NCI-H774 (cell line): ENCODE results near the gene KLHDC7A.

Source experiments
- DNase-seq: peaks from one replicate; lab custom pipeline; 2025; lab: John Stamatoyannopoulos, UW

Gene KLHDC7A

DNA sequence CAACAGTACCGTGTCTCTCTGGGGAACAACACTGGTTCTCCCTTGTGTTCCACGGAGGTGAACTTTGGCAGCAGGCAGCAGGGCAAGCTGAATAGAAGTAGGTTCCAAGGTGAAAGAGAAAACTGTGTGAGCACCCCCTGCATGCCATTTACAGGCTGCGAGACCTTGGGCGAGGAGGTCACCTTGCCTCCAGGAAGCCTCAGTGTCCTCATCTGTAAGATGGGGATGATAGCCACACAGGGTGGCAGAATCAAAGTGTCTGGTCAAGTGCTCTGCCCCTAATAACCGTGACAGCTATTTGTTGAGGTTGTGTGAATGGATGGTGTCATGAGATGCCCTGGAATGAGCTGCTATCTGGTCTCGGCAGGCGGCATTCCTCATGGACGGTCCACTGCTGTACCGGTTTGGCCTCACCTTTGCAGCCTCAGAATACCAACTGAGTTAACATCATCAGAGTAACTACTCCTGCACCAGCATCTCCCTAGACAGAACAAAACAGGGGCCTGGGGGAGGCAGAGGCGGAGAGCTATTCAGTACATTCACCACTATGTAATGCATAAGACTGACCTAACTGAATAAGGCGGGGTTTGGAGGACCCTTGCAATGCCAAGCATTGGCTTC lies 7.4 kb upstream of the KLHDC7A start:
- DNase-seq = no peak

GRCh38 chr1:18474559-18475175 lies 6.1 kb upstream of the KLHDC7A start:
- DNase-seq = no peak

DNA sequence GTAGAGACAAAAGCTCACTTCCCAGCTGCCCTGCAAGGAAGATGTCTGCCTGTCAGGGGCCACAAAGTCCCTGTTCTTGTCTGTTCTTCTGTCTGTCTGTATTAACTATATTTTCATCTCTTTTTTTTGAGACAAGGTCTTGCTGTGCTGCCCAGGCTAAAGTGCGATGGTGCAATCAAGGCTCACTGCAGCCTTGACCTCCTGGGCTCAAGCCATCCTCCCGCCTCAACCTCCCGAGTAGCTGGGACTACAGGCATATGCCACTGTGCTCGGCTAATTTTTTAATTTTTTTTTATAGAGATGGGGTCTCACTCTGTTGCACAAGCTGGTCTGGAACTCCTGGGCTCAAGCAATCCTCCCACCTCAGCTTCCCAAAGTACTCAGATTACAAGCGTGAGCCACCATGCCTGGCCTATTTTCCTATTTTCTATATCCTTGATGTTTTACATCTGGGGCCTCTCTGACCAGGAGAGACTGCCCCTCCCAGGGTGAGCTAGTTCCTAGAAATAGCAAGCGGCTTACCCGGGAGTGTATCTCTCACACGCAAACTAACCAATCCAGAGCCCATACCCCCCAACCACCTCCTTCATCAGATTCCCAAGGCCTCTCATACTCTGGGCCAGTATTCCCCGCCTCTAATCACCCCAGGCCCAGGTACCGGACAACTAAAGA lies 5.4 kb upstream of the KLHDC7A start:
- no peak for DNase-seq

DNA sequence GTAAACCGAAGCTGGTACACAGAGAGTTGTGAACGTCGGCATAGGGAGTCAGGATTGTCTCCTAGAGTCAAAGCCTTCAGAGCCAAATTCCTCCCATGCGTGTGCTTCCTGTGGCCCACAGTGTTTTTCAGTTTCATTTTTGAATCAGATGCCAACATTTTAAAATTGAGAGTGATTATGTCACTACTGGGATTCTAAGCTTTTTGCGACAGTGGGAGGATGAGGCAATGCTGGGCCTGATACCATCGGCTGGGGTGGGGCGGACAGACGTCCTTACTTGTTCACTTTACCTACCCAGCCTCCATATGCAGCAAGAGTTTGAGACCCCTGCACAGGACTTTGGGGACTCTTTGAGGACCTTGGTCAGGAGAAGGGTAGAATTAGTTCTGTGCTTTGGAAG lies 1.3 kb upstream of the KLHDC7A start:
- DNase-seq = no peak

DNA sequence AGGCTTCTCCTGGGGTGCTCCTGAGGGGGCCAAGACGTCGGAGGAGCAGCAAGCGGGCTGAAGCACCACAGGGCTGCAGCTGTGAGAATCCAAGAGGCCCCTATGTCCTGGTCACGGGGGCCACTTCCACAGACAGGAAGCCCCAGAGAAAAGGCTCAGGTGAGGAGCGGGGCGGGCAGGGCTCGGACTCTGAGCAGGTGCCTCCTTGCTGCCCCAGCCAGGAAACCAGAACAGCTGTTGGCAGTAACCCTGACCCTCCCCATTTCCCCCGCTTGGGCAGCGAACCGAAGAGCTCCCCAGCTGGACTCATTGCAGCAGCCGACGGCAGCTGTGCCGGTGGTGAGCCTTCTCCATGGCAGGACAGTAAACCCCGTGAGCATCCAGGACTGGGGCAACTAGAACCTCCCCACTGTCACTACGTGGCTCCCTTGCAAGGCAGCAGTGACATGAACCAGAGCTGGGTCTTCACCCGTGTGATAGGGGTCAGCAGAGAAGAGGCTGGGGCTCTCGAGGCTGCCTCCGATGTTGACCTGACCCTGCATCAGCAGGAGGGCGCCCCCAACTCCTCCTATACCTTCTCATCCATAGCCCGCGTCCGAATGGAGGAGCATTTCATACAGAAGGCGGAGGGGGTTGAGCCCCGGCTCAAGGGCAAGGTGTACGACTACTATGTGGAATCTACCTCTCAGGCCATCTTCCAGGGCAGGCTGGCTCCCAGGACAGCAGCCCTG lies 625 bp downstream of the KLHDC7A start:
- DNase-seq = no peak

- DNase-seq = no peak
Observed at GRCh38 chr1:18481921-18482701, 1.4 kb downstream of the KLHDC7A start.

- DNase-seq = no peak
Observed at GRCh38 chr1:18482721-18483425, 2.1 kb downstream of the KLHDC7A start.

GRCh38 chr1:18484276-18484675 lies 3.5 kb downstream of the KLHDC7A start:
- DNase-seq = no peak

GRCh38 chr1:18484721-18485120 lies 4.0 kb downstream of the KLHDC7A start:
- DNase-seq = no peak

DNA sequence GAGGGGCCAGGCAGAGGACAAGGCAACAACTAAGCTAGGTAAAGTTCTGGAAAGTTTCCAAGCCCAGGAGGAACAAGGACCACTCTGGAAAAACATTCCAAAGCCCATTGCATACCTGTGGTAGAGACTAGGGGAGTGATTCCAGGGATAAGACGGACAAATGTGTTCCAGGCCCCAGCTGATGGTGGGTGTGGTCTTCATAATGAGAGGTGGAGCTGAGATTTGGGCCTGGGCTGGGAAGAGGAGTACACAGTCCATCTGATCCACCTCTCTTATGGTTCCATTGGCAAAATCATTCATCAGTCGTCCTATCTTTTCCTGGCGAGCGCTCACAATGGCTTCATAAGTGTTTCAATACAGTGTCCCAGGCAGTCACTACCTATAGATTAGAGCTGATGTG lies 4.5 kb downstream of the KLHDC7A start:
- DNase-seq = no peak

DNA sequence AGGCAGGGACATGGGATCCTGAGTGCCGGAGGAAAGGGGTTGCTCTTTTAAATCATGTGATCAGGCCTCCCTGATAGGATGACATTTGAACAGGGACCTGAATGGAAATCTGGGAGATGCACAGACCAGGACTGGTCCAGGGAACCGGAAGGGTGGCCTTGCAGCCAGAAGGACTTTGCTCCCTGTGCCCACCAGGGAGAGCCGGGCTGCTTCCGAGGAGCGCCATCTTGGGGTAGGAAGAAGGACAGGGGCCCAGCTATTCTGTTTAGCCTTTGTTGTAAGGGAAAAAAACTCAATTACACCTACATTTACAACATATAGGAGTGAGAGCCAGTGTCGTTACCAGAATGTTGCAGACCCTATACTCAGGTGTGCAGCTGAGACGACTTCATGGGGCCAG lies 5.5 kb downstream of the KLHDC7A start:
- DNase-seq = no peak

DNA sequence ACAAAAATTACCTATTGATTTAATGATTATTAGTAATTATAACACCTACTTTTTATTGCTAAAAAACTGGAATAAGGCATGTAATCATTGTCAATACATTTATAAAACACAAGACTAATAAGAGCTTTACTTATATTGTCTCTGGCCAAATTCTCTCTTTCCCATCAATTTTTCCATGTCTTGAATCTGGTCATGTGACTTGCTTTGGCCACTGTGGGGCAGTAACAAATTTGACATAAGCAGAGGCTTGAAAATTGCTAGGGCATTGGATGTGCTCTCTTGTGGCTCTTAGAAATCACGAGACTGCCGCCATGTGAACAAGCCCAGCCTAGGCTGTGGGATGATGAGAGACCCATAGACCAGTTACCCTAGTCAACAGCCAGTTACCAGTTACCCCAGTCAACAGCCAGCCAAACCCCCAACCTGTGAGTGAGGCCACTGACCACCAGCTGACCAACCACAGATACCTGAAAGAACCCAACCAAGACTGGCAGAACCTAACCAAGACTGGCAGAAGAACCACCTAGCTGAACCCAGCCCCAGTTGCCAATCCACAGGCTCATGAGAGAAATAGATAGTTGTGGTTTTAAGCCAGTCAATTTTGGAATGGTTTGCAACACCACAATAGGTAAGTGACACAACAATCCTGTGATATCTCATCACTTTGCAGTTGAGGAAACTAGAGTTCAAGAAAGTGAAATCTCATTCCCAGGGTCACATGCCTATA lies 8.8 kb downstream of the KLHDC7A start:
- no peak for DNase-seq

DNA sequence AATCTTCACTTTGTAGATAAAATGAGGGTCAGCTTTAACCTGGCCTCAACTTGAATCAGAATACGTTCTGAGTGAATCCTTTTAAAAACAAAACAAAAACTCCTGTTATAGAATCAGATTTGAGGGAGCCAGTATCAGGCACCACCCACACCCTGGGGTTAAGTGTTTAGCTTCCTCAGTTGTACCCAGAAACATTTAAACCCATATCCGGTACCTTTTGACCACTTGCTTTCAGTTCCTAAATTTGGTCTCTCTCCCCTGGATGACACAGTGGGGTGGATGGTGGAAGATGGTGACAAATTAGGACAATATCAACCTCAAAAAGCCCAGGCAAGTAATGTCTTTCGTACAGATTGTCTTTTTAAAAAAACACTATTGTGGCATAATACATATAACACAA lies 10.4 kb downstream of the KLHDC7A start:
- DNase-seq = no peak

DNA sequence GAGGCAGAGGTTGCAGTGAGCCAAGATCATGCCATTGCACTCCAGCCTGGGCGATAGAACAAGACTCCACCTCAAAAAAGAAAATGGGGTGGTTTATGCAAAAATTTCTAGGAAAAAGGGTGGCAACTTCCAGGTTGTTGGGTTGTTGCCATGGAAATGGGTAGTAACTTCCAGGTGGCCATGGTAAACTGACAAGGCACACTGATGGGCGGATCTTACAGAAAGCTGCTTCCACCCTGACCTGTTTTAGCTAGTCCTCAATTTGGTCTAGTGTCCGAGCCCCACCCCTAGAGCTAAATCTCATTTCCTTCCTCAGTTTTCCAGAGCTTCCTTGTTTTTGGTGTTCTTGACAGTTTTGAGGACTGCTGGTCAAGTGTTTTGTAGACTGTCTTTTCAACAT lies 13.6 kb downstream of the KLHDC7A start:
- DNase-seq = no peak

GRCh38 chr1:18495635-18496034 lies 14.9 kb downstream of the KLHDC7A start:
- no peak for DNase-seq

GRCh38 chr1:18496056-18496455 lies 15.3 kb downstream of the KLHDC7A start:
- DNase-seq = no peak

DNA sequence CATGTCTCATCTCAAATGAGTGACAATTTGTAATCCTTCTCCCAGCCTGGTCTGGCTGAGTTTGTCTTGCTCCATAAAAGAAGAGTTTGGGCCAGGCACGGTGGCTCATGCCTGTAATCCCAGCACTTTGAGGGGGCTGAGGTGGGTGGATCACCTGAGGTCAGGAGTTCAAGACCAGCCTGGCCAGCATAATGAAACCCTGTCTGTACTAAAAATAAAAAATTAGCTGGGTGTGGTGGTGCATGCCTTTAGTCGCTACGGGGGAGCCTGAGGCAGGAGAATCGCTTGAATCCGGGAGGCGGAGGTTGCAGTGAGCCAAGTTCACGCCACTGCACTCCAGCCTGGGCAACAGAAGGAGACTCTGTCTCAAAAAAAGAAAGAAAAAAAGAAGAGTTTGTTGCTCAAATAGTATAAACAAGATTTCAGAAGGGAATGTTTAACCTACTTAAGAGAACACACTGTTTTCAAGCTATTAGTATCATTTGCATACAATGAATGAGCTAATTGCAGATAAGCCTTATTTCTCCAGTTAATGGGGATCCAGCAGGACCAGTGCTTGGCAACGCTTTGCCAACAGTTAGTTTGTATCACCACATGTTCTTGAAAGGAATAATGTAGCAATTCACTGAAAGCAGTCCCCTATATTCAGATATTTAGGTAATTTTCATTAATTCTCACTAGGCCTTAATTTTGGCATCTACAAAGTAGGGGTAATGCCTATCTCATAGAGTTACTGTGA lies 15.9 kb downstream of the KLHDC7A start:
- no peak for DNase-seq

- DNase-seq = no peak
Observed at GRCh38 chr1:18501833-18502232, 21.1 kb downstream of the KLHDC7A start.

DNA sequence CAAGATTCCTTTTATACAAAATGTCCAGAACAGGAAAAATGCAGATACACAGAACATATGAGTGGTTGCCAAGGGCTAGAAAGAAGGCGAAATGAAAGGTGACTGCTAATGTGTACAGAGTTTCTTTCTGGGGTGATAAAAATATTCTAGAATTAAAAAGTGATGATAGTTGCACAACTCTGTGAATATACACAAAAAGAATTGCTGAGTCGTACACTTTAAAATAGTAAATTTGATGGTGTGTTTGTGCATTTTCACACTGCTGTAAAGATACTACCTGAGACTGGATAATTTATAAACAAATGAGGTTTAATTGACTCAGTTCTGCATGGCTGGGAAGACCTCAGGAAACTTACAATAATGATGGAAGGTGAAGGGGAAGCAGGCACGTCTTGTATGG lies 23.9 kb downstream of the KLHDC7A start:
- DNase-seq = no peak

- DNase-seq = no peak
Observed at GRCh38 chr1:18505666-18506065, 24.9 kb downstream of the KLHDC7A start.
